ENCODE results near the gene OPN3. TPM values are rescaled to one million over a fixed set of nuclear protein-coding genes. Genes with fewer than 3 reads are reported as not detected.

OPN3 gene
- total RNA-seq, 4 donors from 2014 or later = 10.9 to 20.0 (median 12.8) TPM

- no peak for DNase-seq (ENCODE audit: low spot score)
- no peak for TF ChIP-seq CTCF (IDR thresholded peaks at IDR 0.05)
- ATAC-seq (ENCODE audit: low FRiP score) = no peak
Observed at GRCh38 chr1:241658081-241658793, 18.1 kb upstream of the OPN3 start.

- no peak for DNase-seq (ENCODE audit: low spot score)
- TF ChIP-seq CTCF (IDR thresholded peaks at IDR 0.05) = no peak
- ATAC-seq (ENCODE audit: low FRiP score) = no peak
Observed at GRCh38 chr1:241654641-241655040, 14.5 kb upstream of the OPN3 start.

- TF ChIP-seq CTCF (IDR thresholded peaks at IDR 0.05) = no peak
- no peak for ATAC-seq (ENCODE audit: low FRiP score)
- DNase-seq (ENCODE audit: low spot score) = no peak
Observed at GRCh38 chr1:241654019-241654418, 13.8 kb upstream of the OPN3 start.

GRCh38 chr1:241652012-241652411, 11.8 kb upstream of the OPN3 start, which contains the start of gene WDR64:
WDR64 (plus strand) TSS chr1:241652281; CDS start chr1:241652485, 204 bp downstream.
- no peak for TF ChIP-seq CTCF (IDR thresholded peaks at IDR 0.05)
- ATAC-seq (ENCODE audit: low FRiP score) (no peak), DNase-seq (ENCODE audit: low spot score) (no peak)

GRCh38 chr1:241648159-241648558, 8.0 kb upstream of the OPN3 start:
- ATAC-seq (ENCODE audit: low FRiP score) (no peak), DNase-seq (ENCODE audit: low spot score) (no peak)
- no peak for TF ChIP-seq CTCF (IDR thresholded peaks at IDR 0.05)

- ATAC-seq (ENCODE audit: low FRiP score) (no peak), DNase-seq (ENCODE audit: low spot score) (no peak)
- TF ChIP-seq CTCF (IDR thresholded peaks at IDR 0.05) = no peak
Observed at GRCh38 chr1:241647658-241648057, 7.5 kb upstream of the OPN3 start.

- ATAC-seq (ENCODE audit: low FRiP score) = no peak
- no peak for TF ChIP-seq CTCF (IDR thresholded peaks at IDR 0.05)
- DNase-seq (ENCODE audit: low spot score) = no peak
Observed at GRCh38 chr1:241646201-241646600, 6.0 kb upstream of the OPN3 start.

All from omental fat pad (tissue), 4 donors.